OCI-LY3 (cell line): ENCODE measurements around the gene DGKG.

Source experiments
- H2AFZ ChIP-seq: fragments of 200-600, 300-600 bp; shearing (Covaris generic); 2 replicates; pipeline ENCODE4 v1.6.0; 2014; ENCODE audit warnings: antibody characterized with exemption, low read depth, low read length
- H3K27ac ChIP-seq: fragments of 200-600, 300-600 bp; sonication (generic); 2 replicates; pipeline ENCODE4 v1.5.1; 2014; ENCODE audit warnings: mild to moderate bottlenecking, low read length, moderate library complexity, mixed read lengths
- H3K27me3 ChIP-seq: fragments of 200-600, 300-600 bp; sonication (generic); 2 replicates; pipeline ENCODE4 v1.6.1; 2014; ENCODE audit warnings: low read depth, low read length, mixed read lengths
- H3K36me3 ChIP-seq: fragments of 200-600, 300-600 bp; sonication (generic); replicated peaks from 2 replicates; pipeline ENCODE3; 2014; ENCODE audit warnings: low read depth, low read length, mixed read lengths
- H3K4me1 ChIP-seq: fragments of 300-600, 200-600 bp; sonication (generic); 2 replicates; pipeline ENCODE4 v1.6.1; 2014; ENCODE audit warnings: low read length, mixed read lengths
- H3K4me2 ChIP-seq: fragments of 200-600, 300-600 bp; sonication (generic); 2 replicates; pipeline ENCODE4 v1.6.1; 2014; ENCODE audit warnings: low read length, mixed read lengths
- H3K4me3 ChIP-seq: fragments of 300-600, 200-600 bp; sonication (generic); 2 replicates; pipeline ENCODE4 v1.5.1; 2014; ENCODE audit warnings: antibody characterized with exemption, mild to moderate bottlenecking, low read length, moderate library complexity
- H3K79me2 ChIP-seq: fragments of 300-600, 200-600 bp; shearing (Covaris generic); 2 replicates; pipeline ENCODE4 v1.6.1; 2014; ENCODE audit warnings: mild to moderate bottlenecking, low read length, mixed read lengths
- H3K9ac ChIP-seq: fragments of 300-600, 200-600 bp; shearing (Covaris generic); 2 replicates; pipeline ENCODE4 v1.6.0; 2014; ENCODE audit warnings: mild to moderate bottlenecking, low read length, moderate library complexity
- H3K9me3 ChIP-seq: fragments of 200-600, 300-600 bp; shearing (Covaris generic); 2 replicates; pipeline ENCODE4 v1.6.1; 2014; ENCODE audit warnings: low read length, mixed read lengths; ENCODE audit not compliant: insufficient read depth
- H4K20me1 ChIP-seq: fragments of 200-600, 300-600 bp; sonication (generic); 2 replicates; pipeline ENCODE4 v1.6.1; 2016; ENCODE audit warnings: low read length, mixed read lengths; ENCODE audit not compliant: insufficient read depth
- CTCF ChIP-seq: fragments of 200-600, 300-600 bp; sonication (generic); IDR thresholded peaks from 2 replicates; pipeline ENCODE4 v1.5.1; 2014; ENCODE audit warnings: antibody characterized with exemption, low read length, low read depth
- EZH2phosphoT487 ChIP-seq: fragments of 200-600 bp; shearing (Covaris generic); IDR thresholded peaks from 2 replicates; pipeline ENCODE4 v1.6.1; 2018; ENCODE audit warnings: antibody characterized with exemption, mixed run types, low read depth

The DGKG gene

DNA sequence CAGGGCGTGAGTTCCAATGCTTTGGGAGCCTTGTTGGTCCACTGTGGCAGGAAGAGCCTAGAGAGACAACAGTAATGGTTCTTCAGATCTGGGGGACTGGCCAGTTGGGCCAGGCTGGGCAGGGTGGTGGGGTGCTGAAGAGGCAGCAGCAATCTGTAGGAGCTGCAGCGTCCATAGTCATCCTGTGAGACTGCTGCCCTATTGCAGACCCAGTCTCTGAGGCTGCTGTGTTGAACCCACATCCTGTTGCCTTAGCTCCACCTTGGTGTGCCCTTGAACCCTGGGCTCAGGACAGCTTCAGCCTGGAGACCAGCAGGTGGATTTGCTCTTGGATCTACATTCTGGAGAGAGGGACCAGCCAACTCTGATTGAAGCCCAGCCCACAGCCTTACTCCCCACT is 229.5 kb downstream of the DGKG start:
- Histone ChIP-seq H3K79me2 (no peaks in the 10 kb centered on the region), H3K36me3 (no peaks in the 10 kb centered on the region), H3K27me3 (peaks cover 13% of the 10 kb centered on the region), H3K4me2 (no peak overlapping the region), H3K4me1 (no peaks in the 10 kb centered on the region), H3K9me3 (no peaks in the 10 kb centered on the region), H2AFZ (no peak overlapping the region), H3K4me3 (no peak overlapping the region), H4K20me1 (no peaks in the 10 kb centered on the region), H3K9ac (no peak overlapping the region), H3K27ac (no peak overlapping the region)
- no peak for TF ChIP-seq EZH2phosphoT487
- TF ChIP-seq CTCF: no peak

DNA sequence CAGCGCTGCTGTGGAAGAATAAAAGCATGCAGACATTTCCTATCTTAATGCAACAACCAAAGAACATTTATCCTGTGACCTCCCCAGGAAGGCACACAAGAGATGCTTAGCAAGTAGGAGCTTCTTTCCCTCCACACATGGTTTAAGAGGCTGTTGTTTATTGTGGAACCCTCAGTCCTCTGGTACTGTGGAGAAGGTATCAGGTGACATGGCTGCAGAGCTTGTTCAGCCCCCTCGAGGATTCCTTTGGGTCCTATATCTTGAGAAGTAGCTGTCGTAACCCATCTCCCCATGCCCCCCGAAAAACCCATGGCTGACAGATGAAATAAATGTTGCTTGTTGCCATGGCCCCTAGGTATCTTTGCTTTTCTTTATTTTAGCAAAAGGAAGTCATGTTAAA is 232.8 kb downstream of the DGKG start:
- Histone ChIP-seq H3K9me3 (no peaks in the 10 kb centered on the region), H4K20me1 (no peaks in the 10 kb centered on the region), H3K4me2 (no peak overlapping the region), H3K27ac (no peak overlapping the region), H3K9ac (no peak overlapping the region), H3K79me2 (no peaks in the 10 kb centered on the region), H3K4me1 (no peaks in the 10 kb centered on the region), H3K4me3 (no peak overlapping the region), H3K36me3 (no peaks in the 10 kb centered on the region), H3K27me3 (peaks cover 13% of the 10 kb centered on the region), H2AFZ (no peak overlapping the region)
- no peak for TF ChIP-seq CTCF
- no peak for TF ChIP-seq EZH2phosphoT487

DNA sequence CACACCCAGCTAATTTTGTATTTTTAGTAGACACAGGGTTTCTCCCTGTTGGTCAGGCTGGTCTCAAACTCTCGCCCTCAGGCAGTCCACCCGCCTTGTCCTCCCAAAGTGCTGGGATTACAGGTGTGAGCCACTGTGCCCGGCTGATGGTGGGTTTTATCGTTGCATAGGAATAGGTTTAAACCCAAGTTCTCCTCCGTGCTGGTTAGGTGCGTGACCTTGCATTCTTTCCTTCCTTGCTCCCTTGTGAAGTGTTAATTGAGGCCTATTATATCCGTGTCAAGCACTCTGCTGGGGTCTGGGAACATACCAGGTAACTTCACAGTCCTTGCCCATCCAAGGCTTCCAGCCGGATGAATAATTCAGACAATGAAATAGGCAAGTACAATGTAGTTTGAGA is 233.9 kb downstream of the DGKG start:
- H3K9me3 ChIP-seq: no peaks in the 10 kb centered on the region
- H3K27me3 ChIP-seq: peaks cover 18% of the 10 kb centered on the region
- TF ChIP-seq CTCF: no peak
- TF ChIP-seq EZH2phosphoT487: no peak
- H3K4me3 ChIP-seq: no peak overlapping the region
- no peak overlapping the region for H3K4me2 ChIP-seq
- H4K20me1 ChIP-seq: no peaks in the 10 kb centered on the region
- no peaks in the 10 kb centered on the region for H3K79me2 ChIP-seq
- no peak overlapping the region for H3K9ac ChIP-seq
- H3K27ac ChIP-seq: no peak overlapping the region
- H2AFZ ChIP-seq: no peak overlapping the region
- no peaks in the 10 kb centered on the region for H3K36me3 ChIP-seq
- H3K4me1 ChIP-seq: no peaks in the 10 kb centered on the region

- H3K27me3 ChIP-seq: peaks cover 16% of the 10 kb centered on the region
- H3K9ac ChIP-seq: no peak overlapping the region
- H4K20me1 ChIP-seq: no peaks in the 10 kb centered on the region
- H3K4me3 ChIP-seq: no peak overlapping the region
- H2AFZ ChIP-seq: no peak overlapping the region
- H3K27ac ChIP-seq: no peak overlapping the region
- H3K4me2 ChIP-seq: no peak overlapping the region
- no peaks in the 10 kb centered on the region for H3K79me2 ChIP-seq
- H3K36me3 ChIP-seq: no peaks in the 10 kb centered on the region
- no peaks in the 10 kb centered on the region for H3K9me3 ChIP-seq
- no peaks in the 10 kb centered on the region for H3K4me1 ChIP-seq
- no peak for TF ChIP-seq EZH2phosphoT487
- TF ChIP-seq CTCF: no peak
Measured at GRCh38 chr3:186127463-186127862, 234.6 kb downstream of the DGKG start.
